Naive thymus-derived CD4-positive, alpha-beta T cell (primary cell): Measurements from ENCODE around the gene E2F7. TPM values are rescaled to one million over a fixed set of nuclear protein-coding genes. Genes with fewer than 3 reads are reported as not detected.

Experiments
- ATAC-seq: fragments of 150-1000 bp; cut with Tn5 transposase; 2 replicates; pipeline ENCODE4 v1.10.0; 2021; ENCODE audit warnings: mild to moderate bottlenecking, moderate library complexity
- CTCF ChIA-PET: fragments of 350-600 bp; sonication (Branson Sonifier 250); formaldehyde crosslinking; loops from one replicate; lab custom pipeline; 2021; ENCODE audit warnings: antibody characterized with exemption; lab: Charles Lee
- POLR2A ChIA-PET: fragments of 350-600 bp; sonication (Branson Sonifier 250); formaldehyde crosslinking; loops from one replicate; lab custom pipeline; 2021; ENCODE audit warnings: antibody characterized with exemption, inconsistent platforms; lab: Charles Lee
- DNase-seq, 9 donors: peaks; one replicate each; pipeline versions ENCODE4 v3.0.0 to v3.0.0-alpha.2; 2020 to 2022; ENCODE audit warnings: mixed read lengths in 1 of 9
- H3K27ac ChIP-seq: one replicate; pipeline ENCODE4 v1.7.0; 2013; ENCODE audit warnings: mild to moderate bottlenecking, low read depth, low read length, moderate library complexity
- H3K27me3 ChIP-seq, 2 donors: one replicate each; pipeline ENCODE4 v1.7.0; 2013; ENCODE audit warnings: low read length in 2 of 2, mild to moderate bottlenecking in 2 of 2, moderate library complexity in 2 of 2; ENCODE audit not compliant: control insufficient read depth in 2 of 2, insufficient read depth in 2 of 2
- H3K36me3 ChIP-seq, 3 experiments: 1 replicate in 2 of 3; 2 replicates in 1 of 3; pipeline ENCODE4 v1.7.0; 2013; ENCODE audit warnings: low read length in 3 of 3, mild to moderate bottlenecking in 3 of 3, moderate library complexity in 1 of 3; ENCODE audit not compliant: insufficient read depth in 3 of 3, control insufficient read depth in 2 of 3
- H3K4me1 ChIP-seq, 2 donors: one replicate each; pipeline ENCODE4 v1.7.0; 2013; ENCODE audit warnings: low read length in 2 of 2, mild to moderate bottlenecking in 2 of 2, moderate library complexity in 1 of 2; ENCODE audit not compliant: control insufficient read depth in 2 of 2, insufficient read depth in 2 of 2
- H3K4me3 ChIP-seq: 2 replicates; pipeline ENCODE4 v1.7.0; 2013; ENCODE audit warnings: mild to moderate bottlenecking, low read length
- H3K9me3 ChIP-seq, 3 experiments: 1 replicate in 2 of 3; 2 replicates in 1 of 3; pipeline ENCODE4 v1.7.0; 2013; ENCODE audit warnings: low read length in 3 of 3; ENCODE audit not compliant: control insufficient read depth in 2 of 3
- H3K27ac Mint-ChIP-seq, 9 donors: one replicate each; pipeline ENCODE4 v1.8.0; 2020 to 2022; ENCODE audit warnings: mixed read lengths in 9 of 9, mild to moderate bottlenecking in 8 of 9, moderate library complexity in 5 of 9, inconsistent platforms in 2 of 9
- H3K27me3 Mint-ChIP-seq, 5 donors: one replicate each; pipeline ENCODE4 v1.8.0; 2021 to 2022; ENCODE audit warnings: mixed read lengths in 5 of 5, mild to moderate bottlenecking in 1 of 5
- H3K36me3 Mint-ChIP-seq, 5 donors: one replicate each; pipeline ENCODE4 v1.8.0; 2020 to 2022; ENCODE audit warnings: mixed read lengths in 5 of 5, mild to moderate bottlenecking in 3 of 5, inconsistent platforms in 1 of 5
- H3K4me1 Mint-ChIP-seq, 7 donors: one replicate each; pipeline ENCODE4 v1.8.0; 2020 to 2022; ENCODE audit warnings: mixed read lengths in 7 of 7, mild to moderate bottlenecking in 3 of 7, inconsistent platforms in 1 of 7
- H3K4me3 Mint-ChIP-seq, 10 donors: one replicate each; pipeline ENCODE4 v1.8.0; 2020 to 2022; ENCODE audit warnings: mild to moderate bottlenecking in 10 of 10, mixed read lengths in 10 of 10, moderate library complexity in 6 of 10, inconsistent platforms in 2 of 10
- H3K9me3 Mint-ChIP-seq, 11 donors: one replicate each; pipeline ENCODE4 v1.8.0; 2020 to 2022; ENCODE audit warnings: mixed read lengths in 11 of 11, mild to moderate bottlenecking in 4 of 11, inconsistent platforms in 1 of 11, moderate library complexity in 1 of 11
- intact Hi-C, 2 donors: fragments of 100-400 bp; cut with micrococcal nuclease; formaldehyde crosslinking; loops; one replicate each; pipeline ENCODE4 v1.15.1; 2023
- polyA plus RNA-seq, 2 donors: library from polyadenylated mRNA; unstranded; fragments of 300-500 nt; fragmentation: Illumina TruSeq; gene quantifications; one replicate each; pipeline ENCODE4 v1.2.3, GENCODE V29; 2021
- total RNA-seq, 6 experiments: library from RNA in 5 of 6; stranded (reverse) in 5 of 6; gene quantifications; 1 replicate in 5 of 6; 2 replicates in 1 of 6; pipeline ENCODE4 v1.2.3 and lab custom pipeline; 2021 to 2026

The E2F7 gene
- total and polyA plus RNA-seq, 7 experiments from 2014 or later: 0.22 to 17.6 TPM; not detected in 5

DNA sequence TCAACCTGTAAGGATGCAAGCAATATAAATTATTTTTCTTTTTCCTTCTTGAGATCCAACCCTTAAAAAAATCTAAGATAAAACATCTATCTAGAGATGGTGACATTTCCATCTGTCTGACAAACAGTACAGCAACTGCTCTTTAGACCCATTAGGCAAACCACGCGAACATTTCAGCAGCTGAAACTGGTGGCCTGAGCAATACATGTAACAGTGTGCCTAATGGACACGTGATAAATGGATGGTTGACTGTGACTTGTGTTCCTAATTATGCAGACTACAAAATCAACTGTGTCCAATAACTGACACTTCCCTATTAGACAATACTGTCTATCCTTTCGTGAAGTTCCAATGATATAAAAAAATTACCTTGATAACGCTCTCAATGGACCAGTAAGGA is 18.9 kb downstream of the E2F7 start:
- Mint-ChIP-seq H3K4me1 (peaks cover 0 to 4% (median 0%) of the 10 kb centered on the region in 7 donors), H3K4me3 (no peak overlapping the region), H3K27ac (no peak overlapping the region), H3K9me3 (no peaks in the 10 kb centered on the region), H3K27me3 (no peaks in the 10 kb centered on the region), H3K36me3 (peaks cover 0 to 23% (median 0%) of the 10 kb centered on the region in 5 donors)
- no peaks in the 10 kb centered on the region for H3K27me3 ChIP-seq
- no peak for ATAC-seq
- H3K4me1 ChIP-seq: no peaks in the 10 kb centered on the region
- intact Hi-C loops: no loop called here
- CTCF ChIA-PET: no interaction called here
- H3K36me3 ChIP-seq: no peaks in the 10 kb centered on the region
- H3K27ac ChIP-seq: no peak overlapping the region
- POLR2A ChIA-PET: no interaction called here
- no peak overlapping the region for H3K4me3 ChIP-seq
- no peak for DNase-seq
- H3K9me3 ChIP-seq: no peaks in the 10 kb centered on the region

DNA sequence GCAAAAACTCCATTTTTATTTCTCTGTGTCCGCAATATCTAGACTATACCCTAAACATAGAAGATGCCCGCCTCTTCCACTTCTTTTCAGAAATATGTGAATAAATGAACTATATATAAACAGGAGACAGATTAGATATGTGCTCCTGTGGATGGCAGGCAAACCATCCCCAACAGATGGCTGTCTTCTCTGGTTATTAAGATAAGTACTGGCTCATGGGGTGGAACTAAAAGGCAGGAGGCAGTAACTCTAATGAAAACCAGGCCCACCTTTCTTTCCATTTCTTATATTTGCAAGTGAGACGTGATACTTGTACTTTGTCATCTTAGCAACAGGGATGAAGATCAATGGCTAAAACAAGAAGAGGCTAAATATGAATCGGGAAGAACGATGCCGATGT is 20.2 kb downstream of the E2F7 start:
- intact Hi-C loops: no loop called here
- no peaks in the 10 kb centered on the region for H3K9me3 Mint-ChIP-seq
- no peak overlapping the region for H3K4me3 Mint-ChIP-seq
- no peak overlapping the region for H3K4me3 ChIP-seq
- H3K36me3 ChIP-seq: no peaks in the 10 kb centered on the region
- no peak overlapping the region for H3K27ac Mint-ChIP-seq
- ATAC-seq (no peak), DNase-seq (no peak)
- POLR2A ChIA-PET: no interaction called here
- H3K27ac ChIP-seq: no peak overlapping the region
- no peaks in the 10 kb centered on the region for H3K9me3 ChIP-seq
- peaks cover 0 to 34% (median 0%) of the 10 kb centered on the region in 5 donors for H3K36me3 Mint-ChIP-seq
- CTCF ChIA-PET: no interaction called here
- peaks cover 0 to 4% (median 0%) of the 10 kb centered on the region in 7 donors for H3K4me1 Mint-ChIP-seq
- H3K4me1 ChIP-seq: no peaks in the 10 kb centered on the region
- H3K27me3 ChIP-seq: no peaks in the 10 kb centered on the region
- H3K27me3 Mint-ChIP-seq: no peaks in the 10 kb centered on the region

DNA sequence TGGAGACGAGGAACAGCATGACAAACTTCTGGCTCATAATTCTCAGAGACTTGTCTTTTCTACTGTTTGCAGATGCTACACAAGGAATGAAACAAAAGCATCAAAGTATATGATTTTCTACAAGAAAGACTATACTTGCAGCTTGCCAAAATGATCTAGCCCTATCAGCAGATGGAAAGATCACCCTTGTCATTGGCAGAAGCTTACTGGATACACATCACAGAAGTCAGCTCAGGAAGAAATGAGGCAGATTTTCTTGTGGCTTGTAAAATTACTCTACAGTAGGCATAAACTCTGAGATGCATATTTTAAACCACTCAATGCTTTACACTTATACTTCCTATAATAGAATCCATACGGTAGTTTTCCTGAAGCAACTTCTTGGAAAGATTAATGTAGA is 20.6 kb downstream of the E2F7 start:
- no peaks in the 10 kb centered on the region for H3K36me3 ChIP-seq
- no peaks in the 10 kb centered on the region for H3K9me3 ChIP-seq
- H3K27me3 ChIP-seq: no peaks in the 10 kb centered on the region
- Mint-ChIP-seq H3K27ac (no peak overlapping the region), H3K4me1 (peaks cover 0 to 1% (median 0%) of the 10 kb centered on the region in 7 donors), H3K36me3 (peaks cover 0 to 38% (median 0%) of the 10 kb centered on the region in 5 donors), H3K27me3 (no peaks in the 10 kb centered on the region), H3K9me3 (no peaks in the 10 kb centered on the region), H3K4me3 (no peak overlapping the region)
- intact Hi-C loops: no loop called here
- CTCF ChIA-PET: no interaction called here
- no peaks in the 10 kb centered on the region for H3K4me1 ChIP-seq
- POLR2A ChIA-PET: no interaction called here
- ATAC-seq: no peak
- no peak for DNase-seq
- H3K27ac ChIP-seq: no peak overlapping the region
- no peak overlapping the region for H3K4me3 ChIP-seq

DNA sequence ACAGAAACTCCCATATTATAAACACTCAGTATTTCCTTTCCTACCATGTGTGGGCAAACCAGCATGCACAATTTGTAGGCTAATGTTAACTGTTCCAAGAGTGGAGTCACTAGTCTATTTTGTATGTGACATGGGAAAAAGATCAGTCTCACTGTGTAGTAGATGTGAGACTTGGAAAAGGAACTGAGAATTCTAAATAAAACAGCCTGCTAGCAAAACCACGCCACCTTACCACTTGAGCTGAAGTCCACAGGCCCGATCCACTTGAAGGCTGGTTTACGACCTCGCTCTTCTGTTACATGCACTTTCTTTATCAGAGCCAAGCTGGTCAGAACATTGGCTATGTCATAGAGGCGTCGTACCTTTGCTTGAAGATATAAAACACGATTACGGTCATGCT is 22.5 kb downstream of the E2F7 start:
- H3K4me3 Mint-ChIP-seq: no peak overlapping the region
- H3K36me3 Mint-ChIP-seq: peaks cover 0 to 51% (median 0%) of the 10 kb centered on the region in 5 donors
- no peak overlapping the region for H3K27ac Mint-ChIP-seq
- ChIA-PET POLR2A (no interaction called here), CTCF (no interaction called here)
- intact Hi-C loops: no loop called here
- Histone ChIP-seq H3K4me3 (no peak overlapping the region), H3K27ac (no peak overlapping the region), H3K36me3 (no peaks in the 10 kb centered on the region), H3K4me1 (no peaks in the 10 kb centered on the region), H3K27me3 (no peaks in the 10 kb centered on the region), H3K9me3 (no peaks in the 10 kb centered on the region)
- no peaks in the 10 kb centered on the region for H3K27me3 Mint-ChIP-seq
- no peaks in the 10 kb centered on the region for H3K4me1 Mint-ChIP-seq
- ATAC-seq: no peak
- H3K9me3 Mint-ChIP-seq: peaks cover 0 to 13% (median 2%) of the 10 kb centered on the region in 11 donors
- no peak for DNase-seq

DNA sequence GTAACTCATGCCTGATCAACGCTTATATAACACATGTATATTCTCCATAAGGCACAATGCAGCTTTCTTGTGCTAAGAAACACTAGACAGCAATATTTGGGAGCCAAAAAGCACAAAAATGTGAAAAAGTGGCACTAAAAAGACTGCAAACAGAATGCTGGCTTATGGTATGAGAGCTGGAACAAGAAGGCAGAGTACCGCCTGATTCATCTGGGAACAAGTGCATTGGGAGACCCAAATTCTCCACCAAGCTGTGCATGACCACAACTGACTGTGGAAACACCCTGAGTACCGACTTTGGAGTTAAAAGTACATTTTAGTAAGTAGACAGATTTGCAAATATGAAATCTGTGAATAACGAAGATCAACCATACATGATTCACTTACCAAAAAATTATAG is 25.1 kb downstream of the E2F7 start:
- POLR2A ChIA-PET: no interaction called here
- intact Hi-C loops: no loop called here
- H3K4me3 Mint-ChIP-seq: no peak overlapping the region

DNA sequence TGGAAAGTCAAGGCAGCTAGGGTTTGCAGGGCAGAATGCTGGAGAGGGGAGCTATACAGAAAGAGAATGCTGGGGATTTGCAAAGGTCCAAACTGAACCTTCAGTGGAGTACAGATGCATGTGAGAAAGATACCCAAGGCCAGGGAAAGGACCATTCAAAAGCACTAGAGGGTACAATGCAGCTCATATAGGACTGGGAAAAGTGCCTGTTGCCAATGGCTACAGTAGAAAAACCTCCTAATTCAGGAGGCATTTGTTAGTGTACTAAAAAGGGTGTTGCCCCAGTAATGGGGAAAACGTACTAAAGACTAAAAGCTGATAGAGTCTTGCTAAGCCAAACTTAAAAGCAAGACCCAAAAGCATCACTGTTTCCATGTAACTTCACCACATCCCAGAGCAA is 30.1 kb downstream of the E2F7 start:
- Mint-ChIP-seq H3K27ac (no peak overlapping the region), H3K27me3 (no peaks in the 10 kb centered on the region), H3K4me3 (no peak overlapping the region), H3K4me1 (peaks cover 0 to 10% (median 0%) of the 10 kb centered on the region in 7 donors), H3K9me3 (peaks cover 0 to 29% (median 7%) of the 10 kb centered on the region in 11 donors), H3K36me3 (peaks cover 0 to 56% (median 0%) of the 10 kb centered on the region in 5 donors)
- ATAC-seq: no peak
- H3K36me3 ChIP-seq: no peaks in the 10 kb centered on the region
- H3K9me3 ChIP-seq: no peaks in the 10 kb centered on the region
- no peak for DNase-seq
- H3K4me3 ChIP-seq: no peak overlapping the region
- no peaks in the 10 kb centered on the region for H3K4me1 ChIP-seq
- H3K27me3 ChIP-seq: no peaks in the 10 kb centered on the region
- ChIA-PET CTCF (interaction anchor here (1.2 kb wide), 1 partner anchor 15 kb away, joined by 3 read pairs; no protein-coding TSS in a partner anchor), POLR2A (no interaction called here)
- intact Hi-C loops: no loop called here
- no peak overlapping the region for H3K27ac ChIP-seq

More for the DNA sequence above, 25.1 kb downstream of the E2F7 start:
- no peak overlapping the region for H3K27ac Mint-ChIP-seq
- Histone ChIP-seq H3K36me3 (no peaks in the 10 kb centered on the region), H3K4me1 (no peaks in the 10 kb centered on the region), H3K27me3 (no peaks in the 10 kb centered on the region), H3K27ac (no peak overlapping the region), H3K9me3 (no peaks in the 10 kb centered on the region), H3K4me3 (no peak overlapping the region)
- ATAC-seq (no peak), DNase-seq (no peak)
- no peaks in the 10 kb centered on the region for H3K27me3 Mint-ChIP-seq
- CTCF ChIA-PET: no interaction called here
- peaks cover 0 to 3% (median 0%) of the 10 kb centered on the region in 7 donors for H3K4me1 Mint-ChIP-seq
- peaks cover 0 to 29% (median 6%) of the 10 kb centered on the region in 11 donors for H3K9me3 Mint-ChIP-seq
- peaks cover 0 to 62% (median 0%) of the 10 kb centered on the region in 5 donors for H3K36me3 Mint-ChIP-seq
